ENCODE measurements around the gene HBG1. TPM values are rescaled to one million over a fixed set of nuclear protein-coding genes. Genes with fewer than 3 reads are reported as not detected.

The HBG1 gene
- polyA plus RNA-seq, 1 donor (not counting 4 experiments of a cell fraction or from before 2014, with no cell fraction given): 0.30 TPM

DNA sequence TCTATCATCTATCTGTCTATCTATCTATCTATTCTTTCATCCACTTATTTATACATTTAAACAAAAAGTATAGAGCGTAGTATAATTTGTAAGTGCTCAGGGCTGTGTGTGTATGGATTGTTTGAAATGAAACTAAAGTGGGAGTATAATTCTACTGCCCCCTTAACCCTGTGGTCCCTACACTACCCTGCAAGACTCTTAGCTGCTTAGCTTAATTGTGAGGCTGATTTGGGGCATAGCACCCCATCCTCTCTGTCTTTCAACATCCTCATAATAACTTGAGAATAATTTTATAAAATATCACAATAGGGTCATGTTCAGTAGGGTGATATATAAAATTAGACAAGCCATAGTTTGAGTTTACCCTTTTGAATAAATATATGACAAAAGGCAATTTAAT lies 40.4 kb upstream of the HBG1 start:
- dilution Hi-C loops (cut with MboI; ENCODE audit: extremely low pct_ligation_motif_present, low sequenced_read_pairs): no loop called here
- no peak overlapping the region for H3K27ac ChIP-seq (ENCODE audit: control insufficient read depth, insufficient read depth, low read length)
- peaks cover 20% of the 10 kb centered on the region for H3K4me1 ChIP-seq (ENCODE audit: control insufficient read depth, extremely low read depth, insufficient read depth, low read length)
- no peaks in the 10 kb centered on the region for H3K79me2 ChIP-seq (ENCODE audit: control insufficient read depth, insufficient read depth, low read length)
- H3K4me2 ChIP-seq (ENCODE audit: control insufficient read depth, extremely low read depth, insufficient read depth, low read depth, low read length): no peak overlapping the region
- no peak overlapping the region for H3K9ac ChIP-seq (ENCODE audit: control insufficient read depth, extremely low read depth, insufficient read depth, low read length)
- H3K4me3 ChIP-seq (ENCODE audit: control insufficient read depth in 2 of 3, extremely low read depth in 1 of 3, insufficient read depth in 2 of 3, low read depth in 1 of 3, low read length in 3 of 3): no peak overlapping the region
- TF ChIP-seq EZH2 (IDR thresholded peaks at IDR 0.05; ENCODE audit: low read length): no peak
- TF ChIP-seq, protein P1, sequence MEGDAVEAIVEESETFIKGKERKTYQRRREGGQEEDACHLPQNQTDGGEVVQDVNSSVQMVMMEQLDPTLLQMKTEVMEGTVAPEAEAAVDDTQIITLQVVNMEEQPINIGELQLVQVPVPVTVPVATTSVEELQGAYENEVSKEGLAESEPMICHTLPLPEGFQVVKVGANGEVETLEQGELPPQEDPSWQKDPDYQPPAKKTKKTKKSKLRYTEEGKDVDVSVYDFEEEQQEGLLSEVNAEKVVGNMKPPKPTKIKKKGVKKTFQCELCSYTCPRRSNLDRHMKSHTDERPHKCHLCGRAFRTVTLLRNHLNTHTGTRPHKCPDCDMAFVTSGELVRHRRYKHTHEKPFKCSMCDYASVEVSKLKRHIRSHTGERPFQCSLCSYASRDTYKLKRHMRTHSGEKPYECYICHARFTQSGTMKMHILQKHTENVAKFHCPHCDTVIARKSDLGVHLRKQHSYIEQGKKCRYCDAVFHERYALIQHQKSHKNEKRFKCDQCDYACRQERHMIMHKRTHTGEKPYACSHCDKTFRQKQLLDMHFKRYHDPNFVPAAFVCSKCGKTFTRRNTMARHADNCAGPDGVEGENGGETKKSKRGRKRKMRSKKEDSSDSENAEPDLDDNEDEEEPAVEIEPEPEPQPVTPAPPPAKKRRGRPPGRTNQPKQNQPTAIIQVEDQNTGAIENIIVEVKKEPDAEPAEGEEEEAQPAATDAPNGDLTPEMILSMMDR (optimal IDR thresholded peaks at IDR 0.05 in 1 of 3, IDR thresholded peaks at IDR 0.05 in 1 of 3, conservative IDR thresholded peaks at IDR 0.05 in 1 of 3; ENCODE audit: extremely low read depth in 1 of 3, insufficient read depth in 2 of 3, low read length in 3 of 3): no peak
- H3K9me3 ChIP-seq (ENCODE audit: control insufficient read depth, low read depth, low read length): no peaks in the 10 kb centered on the region
- no peaks in the 10 kb centered on the region for H4K20me1 ChIP-seq (ENCODE audit: control insufficient read depth, extremely low read depth, insufficient read depth, low read length)
- FAIRE-seq (no peak), DNase-seq (ENCODE audit: low read depth, low spot score) (no peak)
- no peaks in the 10 kb centered on the region for H3K27me3 ChIP-seq (ENCODE audit: control insufficient read depth, extremely low read depth, insufficient read depth, low read length)
- no peaks in the 10 kb centered on the region for H3K9me1 ChIP-seq (ENCODE audit: control insufficient read depth, extremely low read depth, insufficient read depth, low read length)
- H2AFZ ChIP-seq (ENCODE audit: control insufficient read depth, low read length): no peak overlapping the region
- H3K36me3 ChIP-seq (ENCODE audit: control insufficient read depth in 2 of 2, extremely low read depth in 1 of 2, insufficient read depth in 2 of 2, low read length in 2 of 2): no peaks in the 10 kb centered on the region

DNA sequence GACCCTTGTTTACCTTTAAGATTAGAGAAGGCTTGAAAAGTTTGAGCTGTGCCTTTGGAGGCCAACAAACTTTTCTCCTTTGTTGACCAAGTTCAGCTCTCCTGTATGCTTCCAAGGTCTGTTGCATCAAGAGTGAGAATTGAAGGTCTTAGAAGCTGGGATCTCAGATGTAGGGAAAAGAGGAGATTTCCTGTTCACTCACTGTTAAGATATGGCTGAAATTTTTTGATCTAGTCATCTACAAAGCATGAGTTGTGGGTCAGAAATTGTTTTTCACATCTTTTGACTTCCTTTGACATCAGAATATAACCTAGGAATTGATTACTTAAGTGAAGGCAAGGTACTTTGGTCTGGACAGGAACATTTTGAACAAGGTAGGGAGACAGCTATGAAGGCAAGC lies 40.0 kb upstream of the HBG1 start:
- no peaks in the 10 kb centered on the region for H3K9me3 ChIP-seq (ENCODE audit: control insufficient read depth, low read depth, low read length)
- no peaks in the 10 kb centered on the region for H3K9me1 ChIP-seq (ENCODE audit: control insufficient read depth, extremely low read depth, insufficient read depth, low read length)
- H2AFZ ChIP-seq (ENCODE audit: control insufficient read depth, low read length): peak overlapping the region; percentile 56
- TF ChIP-seq, protein P1 (optimal IDR thresholded peaks at IDR 0.05 in 1 of 3, IDR thresholded peaks at IDR 0.05 in 1 of 3, conservative IDR thresholded peaks at IDR 0.05 in 1 of 3; ENCODE audit: extremely low read depth in 1 of 3, insufficient read depth in 2 of 3, low read length in 3 of 3): no peak
- no peak for TF ChIP-seq EZH2 (IDR thresholded peaks at IDR 0.05; ENCODE audit: low read length)
- H3K4me3 ChIP-seq (ENCODE audit: control insufficient read depth in 2 of 3, extremely low read depth in 1 of 3, insufficient read depth in 2 of 3, low read depth in 1 of 3, low read length in 3 of 3): no peak overlapping the region
- no peak overlapping the region for H3K4me2 ChIP-seq (ENCODE audit: control insufficient read depth, extremely low read depth, insufficient read depth, low read depth, low read length)
- no peaks in the 10 kb centered on the region for H3K79me2 ChIP-seq (ENCODE audit: control insufficient read depth, insufficient read depth, low read length)
- dilution Hi-C loops (cut with MboI; ENCODE audit: extremely low pct_ligation_motif_present, low sequenced_read_pairs): no loop called here
- H3K27me3 ChIP-seq (ENCODE audit: control insufficient read depth, extremely low read depth, insufficient read depth, low read length): no peaks in the 10 kb centered on the region
- no peaks in the 10 kb centered on the region for H3K36me3 ChIP-seq (ENCODE audit: control insufficient read depth in 2 of 2, extremely low read depth in 1 of 2, insufficient read depth in 2 of 2, low read length in 2 of 2)
- peaks cover 20% of the 10 kb centered on the region for H3K4me1 ChIP-seq (ENCODE audit: control insufficient read depth, extremely low read depth, insufficient read depth, low read length)
- H3K27ac ChIP-seq (ENCODE audit: control insufficient read depth, insufficient read depth, low read length): no peak overlapping the region
- H4K20me1 ChIP-seq (ENCODE audit: control insufficient read depth, extremely low read depth, insufficient read depth, low read length): no peaks in the 10 kb centered on the region
- no peak for FAIRE-seq
- no peak overlapping the region for H3K9ac ChIP-seq (ENCODE audit: control insufficient read depth, extremely low read depth, insufficient read depth, low read length)
- no peak for DNase-seq (ENCODE audit: low read depth, low spot score)
